SK-N-SH treated with all-trans-retinoic acid at 6 μM for 48 hours (cell line): Measurements from ENCODE around the gene PNLDC1.

Experiments used
- ATAC-seq: fragments of 200-7000 bp; cut with Tn5 transposase; 3 replicates; pipeline ENCODE4 v1.9.1; 2020; ENCODE audit warnings: mild to moderate bottlenecking, moderate library complexity
- ARNTL ChIP-seq: fragments of 450-650 bp; formaldehyde crosslinking; IDR thresholded peaks from 2 replicates; pipeline ENCODE4 v1.5.0; 2020; ENCODE audit warnings: low read depth, mild to moderate bottlenecking, moderate library complexity, borderline replicate concordance
- BACH2 ChIP-seq: fragments of 250-450 bp; sonication (Bioruptor Pico); IDR thresholded peaks from 2 replicates; pipeline ENCODE4 v1.9.0; 2021; ENCODE audit warnings: mild to moderate bottlenecking, borderline replicate concordance
- CSDC2 ChIP-seq: fragments of 250-450 bp; sonication (Bioruptor Pico); IDR thresholded peaks from 2 replicates; pipeline ENCODE4 v1.5.0; 2020; ENCODE audit warnings: mild to moderate bottlenecking, moderate library complexity
- ESRRG ChIP-seq: fragments of 250-450 bp; sonication (Bioruptor Pico); IDR thresholded peaks from 2 replicates; pipeline ENCODE4 v1.6.1; 2021; ENCODE audit warnings: mild to moderate bottlenecking
- GLIS3 ChIP-seq: fragments of 250-450 bp; sonication (Bioruptor Pico); IDR thresholded peaks from 2 replicates; pipeline ENCODE4 v1.5.0; 2020; ENCODE audit warnings: mild to moderate bottlenecking, moderate library complexity
- ISL1 ChIP-seq: fragments of 250-450 bp; sonication (Bioruptor Pico); IDR thresholded peaks from 2 replicates; pipeline ENCODE4 v2.1.2; 2022; ENCODE audit warnings: mild to moderate bottlenecking, moderate library complexity
- RARB ChIP-seq: fragments of 250-450 bp; sonication (Bioruptor Pico); IDR thresholded peaks from 2 replicates; pipeline ENCODE4 v1.8.0; 2021; ENCODE audit warnings: mild to moderate bottlenecking, moderate library complexity
- SNAI2 ChIP-seq: fragments of 250-450 bp; sonication (Bioruptor Pico); IDR thresholded peaks from 2 replicates; pipeline ENCODE4 v1.5.0; 2020; ENCODE audit warnings: mild to moderate bottlenecking, moderate library complexity
- TCF4 ChIP-seq: fragments of 250-450 bp; sonication (Bioruptor Pico); IDR thresholded peaks from 2 replicates; pipeline ENCODE4 v1.8.0; 2021; ENCODE audit warnings: mild to moderate bottlenecking, moderate library complexity, borderline replicate concordance
- TOX ChIP-seq: fragments of 250-450 bp; sonication (Bioruptor Pico); IDR thresholded peaks from 2 replicates; pipeline ENCODE4 v1.8.0; 2021; ENCODE audit warnings: mild to moderate bottlenecking, moderate library complexity, borderline replicate concordance
- ZC3H10 ChIP-seq: fragments of 250-450 bp; sonication (Bioruptor Pico); IDR thresholded peaks from 2 replicates; pipeline ENCODE4 v1.5.1; 2021; ENCODE audit warnings: mild to moderate bottlenecking, moderate library complexity
- ZFP3 ChIP-seq: fragments of 250-450 bp; sonication (Bioruptor Pico); IDR thresholded peaks from 2 replicates; pipeline ENCODE4 v1.5.0; 2020; ENCODE audit warnings: mild to moderate bottlenecking, moderate library complexity
- ZFP30 ChIP-seq: fragments of 450-650 bp; formaldehyde crosslinking; IDR thresholded peaks from 2 replicates; pipeline ENCODE4 v1.5.0; 2022; ENCODE audit warnings: mild to moderate bottlenecking, moderate library complexity
- ZNF565 ChIP-seq: fragments of 450-650 bp; formaldehyde crosslinking; conservative IDR thresholded peaks from 2 replicates; pipeline ENCODE4 v1.5.0; 2020; ENCODE audit warnings: low read depth, mild to moderate bottlenecking, moderate library complexity
- ZNF70 ChIP-seq: fragments of 450-650 bp; formaldehyde crosslinking; IDR thresholded peaks from 2 replicates; pipeline ENCODE4 v1.5.0; 2020; ENCODE audit warnings: mild to moderate bottlenecking, moderate library complexity
- ZNF8 ChIP-seq: fragments of 450-650 bp; formaldehyde crosslinking; IDR thresholded peaks from 2 replicates; pipeline ENCODE4 v1.5.0; 2020; ENCODE audit warnings: mild to moderate bottlenecking, moderate library complexity
- TF ChIP-seq, protein P1 (sequence below): fragments of 250-450 bp; sonication (Bioruptor Pico); IDR thresholded peaks from 2 replicates; pipeline ENCODE4 v1.5.1; 2020; ENCODE audit warnings: low read depth, mild to moderate bottlenecking, moderate library complexity
- TF ChIP-seq, protein P2 (sequence below): fragments of 250-450 bp; sonication (Bioruptor Pico); IDR thresholded peaks from 2 replicates; pipeline ENCODE4 v1.8.0; 2021; ENCODE audit warnings: low read depth, mild to moderate bottlenecking, moderate library complexity, borderline replicate concordance
- TF ChIP-seq, protein P3 (sequence below): fragments of 250-450 bp; sonication (Bioruptor Pico); IDR thresholded peaks from 2 replicates; pipeline ENCODE4 v1.5.1; 2021; ENCODE audit warnings: mild to moderate bottlenecking, moderate library complexity
- TF ChIP-seq, protein P4 (sequence below): fragments of 250-450 bp; sonication (Bioruptor Pico); IDR thresholded peaks from 2 replicates; pipeline ENCODE4 v1.8.0; 2020; ENCODE audit warnings: mild to moderate bottlenecking, moderate library complexity, borderline replicate concordance
- TF ChIP-seq, protein P5 (sequence below): fragments of 250-450 bp; sonication (Bioruptor Pico); IDR thresholded peaks from 2 replicates; pipeline ENCODE4 v1.5.0; 2020; ENCODE audit warnings: mild to moderate bottlenecking, moderate library complexity

The PNLDC1 gene

GRCh38 chr6:159837511-159837910 lies 37.4 kb downstream of the PNLDC1 start (continued):
- TF ChIP-seq ESRRG (no peak), ZFP3 (CRISPR knock-in tag) (no peak)
- TF ChIP-seq, protein P1, sequence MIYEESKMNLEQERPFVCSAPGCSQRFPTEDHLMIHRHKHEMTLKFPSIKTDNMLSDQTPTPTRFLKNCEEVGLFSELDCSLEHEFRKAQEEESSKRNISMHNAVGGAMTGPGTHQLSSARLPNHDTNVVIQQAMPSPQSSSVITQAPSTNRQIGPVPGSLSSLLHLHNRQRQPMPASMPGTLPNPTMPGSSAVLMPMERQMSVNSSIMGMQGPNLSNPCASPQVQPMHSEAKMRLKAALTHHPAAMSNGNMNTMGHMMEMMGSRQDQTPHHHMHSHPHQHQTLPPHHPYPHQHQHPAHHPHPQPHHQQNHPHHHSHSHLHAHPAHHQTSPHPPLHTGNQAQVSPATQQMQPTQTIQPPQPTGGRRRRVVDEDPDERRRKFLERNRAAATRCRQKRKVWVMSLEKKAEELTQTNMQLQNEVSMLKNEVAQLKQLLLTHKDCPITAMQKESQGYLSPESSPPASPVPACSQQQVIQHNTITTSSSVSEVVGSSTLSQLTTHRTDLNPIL = no peak

GRCh38 chr6:159838020-159838744 lies 38.1 kb downstream of the PNLDC1 start:
- TF ChIP-seq ESRRG = no peak
- no peak for TF ChIP-seq GLIS3 (CRISPR knock-in tag)
- no peak for TF ChIP-seq ARNTL (CRISPR knock-in tag)
- TF ChIP-seq CSDC2 (CRISPR knock-in tag) = no peak
- TF ChIP-seq, protein P1 = no peak
- TF ChIP-seq, protein P2, sequence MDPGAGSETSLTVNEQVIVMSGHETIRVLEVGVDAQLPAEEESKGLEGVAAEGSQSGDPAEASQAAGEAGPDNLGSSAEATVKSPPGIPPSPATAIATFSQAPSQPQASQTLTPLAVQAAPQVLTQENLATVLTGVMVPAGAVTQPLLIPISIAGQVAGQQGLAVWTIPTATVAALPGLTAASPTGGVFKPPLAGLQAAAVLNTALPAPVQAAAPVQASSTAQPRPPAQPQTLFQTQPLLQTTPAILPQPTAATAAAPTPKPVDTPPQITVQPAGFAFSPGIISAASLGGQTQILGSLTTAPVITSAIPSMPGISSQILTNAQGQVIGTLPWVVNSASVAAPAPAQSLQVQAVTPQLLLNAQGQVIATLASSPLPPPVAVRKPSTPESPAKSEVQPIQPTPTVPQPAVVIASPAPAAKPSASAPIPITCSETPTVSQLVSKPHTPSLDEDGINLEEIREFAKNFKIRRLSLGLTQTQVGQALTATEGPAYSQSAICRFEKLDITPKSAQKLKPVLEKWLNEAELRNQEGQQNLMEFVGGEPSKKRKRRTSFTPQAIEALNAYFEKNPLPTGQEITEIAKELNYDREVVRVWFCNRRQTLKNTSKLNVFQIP (CRISPR knock-in tag) = no peak
- TF ChIP-seq, protein P3, sequence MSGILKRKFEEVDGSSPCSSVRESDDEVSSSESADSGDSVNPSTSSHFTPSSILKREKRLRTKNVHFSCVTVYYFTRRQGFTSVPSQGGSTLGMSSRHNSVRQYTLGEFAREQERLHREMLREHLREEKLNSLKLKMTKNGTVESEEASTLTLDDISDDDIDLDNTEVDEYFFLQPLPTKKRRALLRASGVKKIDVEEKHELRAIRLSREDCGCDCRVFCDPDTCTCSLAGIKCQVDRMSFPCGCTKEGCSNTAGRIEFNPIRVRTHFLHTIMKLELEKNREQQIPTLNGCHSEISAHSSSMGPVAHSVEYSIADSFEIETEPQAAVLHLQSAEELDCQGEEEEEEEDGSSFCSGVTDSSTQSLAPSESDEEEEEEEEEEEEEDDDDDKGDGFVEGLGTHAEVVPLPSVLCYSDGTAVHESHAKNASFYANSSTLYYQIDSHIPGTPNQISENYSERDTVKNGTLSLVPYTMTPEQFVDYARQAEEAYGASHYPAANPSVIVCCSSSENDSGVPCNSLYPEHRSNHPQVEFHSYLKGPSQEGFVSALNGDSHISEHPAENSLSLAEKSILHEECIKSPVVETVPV (CRISPR knock-in tag) = no peak
- no peak for TF ChIP-seq TCF4 (CRISPR knock-in tag)
- TF ChIP-seq ZFP30 (CRISPR knock-in tag) = no peak
- TF ChIP-seq, protein P4, sequence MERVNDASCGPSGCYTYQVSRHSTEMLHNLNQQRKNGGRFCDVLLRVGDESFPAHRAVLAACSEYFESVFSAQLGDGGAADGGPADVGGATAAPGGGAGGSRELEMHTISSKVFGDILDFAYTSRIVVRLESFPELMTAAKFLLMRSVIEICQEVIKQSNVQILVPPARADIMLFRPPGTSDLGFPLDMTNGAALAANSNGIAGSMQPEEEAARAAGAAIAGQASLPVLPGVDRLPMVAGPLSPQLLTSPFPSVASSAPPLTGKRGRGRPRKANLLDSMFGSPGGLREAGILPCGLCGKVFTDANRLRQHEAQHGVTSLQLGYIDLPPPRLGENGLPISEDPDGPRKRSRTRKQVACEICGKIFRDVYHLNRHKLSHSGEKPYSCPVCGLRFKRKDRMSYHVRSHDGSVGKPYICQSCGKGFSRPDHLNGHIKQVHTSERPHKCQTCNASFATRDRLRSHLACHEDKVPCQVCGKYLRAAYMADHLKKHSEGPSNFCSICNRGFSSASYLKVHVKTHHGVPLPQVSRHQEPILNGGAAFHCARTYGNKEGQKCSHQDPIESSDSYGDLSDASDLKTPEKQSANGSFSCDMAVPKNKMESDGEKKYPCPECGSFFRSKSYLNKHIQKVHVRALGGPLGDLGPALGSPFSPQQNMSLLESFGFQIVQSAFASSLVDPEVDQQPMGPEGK (CRISPR knock-in tag) = no peak
- TF ChIP-seq SNAI2 = no peak
- TF ChIP-seq ZFP3 (CRISPR knock-in tag) = no peak
- TF ChIP-seq, protein P5, sequence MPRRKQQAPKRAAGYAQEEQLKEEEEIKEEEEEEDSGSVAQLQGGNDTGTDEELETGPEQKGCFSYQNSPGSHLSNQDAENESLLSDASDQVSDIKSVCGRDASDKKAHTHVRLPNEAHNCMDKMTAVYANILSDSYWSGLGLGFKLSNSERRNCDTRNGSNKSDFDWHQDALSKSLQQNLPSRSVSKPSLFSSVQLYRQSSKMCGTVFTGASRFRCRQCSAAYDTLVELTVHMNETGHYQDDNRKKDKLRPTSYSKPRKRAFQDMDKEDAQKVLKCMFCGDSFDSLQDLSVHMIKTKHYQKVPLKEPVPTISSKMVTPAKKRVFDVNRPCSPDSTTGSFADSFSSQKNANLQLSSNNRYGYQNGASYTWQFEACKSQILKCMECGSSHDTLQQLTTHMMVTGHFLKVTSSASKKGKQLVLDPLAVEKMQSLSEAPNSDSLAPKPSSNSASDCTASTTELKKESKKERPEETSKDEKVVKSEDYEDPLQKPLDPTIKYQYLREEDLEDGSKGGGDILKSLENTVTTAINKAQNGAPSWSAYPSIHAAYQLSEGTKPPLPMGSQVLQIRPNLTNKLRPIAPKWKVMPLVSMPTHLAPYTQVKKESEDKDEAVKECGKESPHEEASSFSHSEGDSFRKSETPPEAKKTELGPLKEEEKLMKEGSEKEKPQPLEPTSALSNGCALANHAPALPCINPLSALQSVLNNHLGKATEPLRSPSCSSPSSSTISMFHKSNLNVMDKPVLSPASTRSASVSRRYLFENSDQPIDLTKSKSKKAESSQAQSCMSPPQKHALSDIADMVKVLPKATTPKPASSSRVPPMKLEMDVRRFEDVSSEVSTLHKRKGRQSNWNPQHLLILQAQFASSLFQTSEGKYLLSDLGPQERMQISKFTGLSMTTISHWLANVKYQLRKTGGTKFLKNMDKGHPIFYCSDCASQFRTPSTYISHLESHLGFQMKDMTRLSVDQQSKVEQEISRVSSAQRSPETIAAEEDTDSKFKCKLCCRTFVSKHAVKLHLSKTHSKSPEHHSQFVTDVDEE (CRISPR knock-in tag) = no peak
- no peak for TF ChIP-seq TOX (CRISPR knock-in tag)
- TF ChIP-seq BACH2 (CRISPR knock-in tag) = no peak
- no peak for TF ChIP-seq ZNF565 (CRISPR knock-in tag)
- no peak for TF ChIP-seq ZNF70
- no peak for TF ChIP-seq ZNF8 (CRISPR knock-in tag)
- TF ChIP-seq RARB = no peak
- TF ChIP-seq ISL1 (CRISPR knock-in tag) = no peak
- no peak for ATAC-seq

DNA sequence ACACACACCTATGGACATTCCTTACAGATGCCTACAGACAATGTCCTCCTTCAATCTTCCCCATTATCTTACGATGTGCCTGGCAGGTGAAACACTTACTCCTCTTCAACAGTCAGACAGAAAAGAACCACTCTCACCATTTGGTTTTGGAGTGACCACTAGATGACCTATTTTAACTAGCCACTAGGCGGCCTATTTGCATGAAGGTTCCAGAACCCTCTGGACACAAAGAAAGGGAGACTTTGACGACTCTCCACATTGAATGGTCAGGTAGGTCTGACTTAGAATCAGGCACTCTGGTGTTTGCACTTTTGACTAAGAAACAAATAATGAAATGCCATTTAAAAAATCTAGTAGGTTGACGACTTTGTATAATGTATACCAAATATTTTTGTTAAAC lies 42.0 kb downstream of the PNLDC1 start:
- TF ChIP-seq ISL1 (CRISPR knock-in tag) (no peak), GLIS3 (CRISPR knock-in tag) (no peak), BACH2 (CRISPR knock-in tag) (no peak), ZNF565 (CRISPR knock-in tag) (no peak), CSDC2 (CRISPR knock-in tag) (no peak), TOX (CRISPR knock-in tag) (no peak), ZFP3 (CRISPR knock-in tag) (no peak), ZC3H10 (CRISPR knock-in tag) (no peak), TCF4 (CRISPR knock-in tag) (no peak), SNAI2 (no peak), ZNF8 (CRISPR knock-in tag) (no peak)
- TF ChIP-seq, protein P4 (CRISPR knock-in tag) = no peak
- peak; percentile 67 for ATAC-seq
